NOMO-1 (cell line): ENCODE results near the gene CABP1.

Source experiments
- DNase-seq, 2 experiments: peaks; one replicate each; lab custom pipeline; 2025; ENCODE audit not compliant: unreplicated experiment in 2 of 2; lab: John Stamatoyannopoulos, UW

CABP1 gene

GRCh38 chr12:120690083-120690450, 49.6 kb downstream of the CABP1 start:
- no peak for DNase-seq

GRCh38 chr12:120690978-120691377, 50.6 kb downstream of the CABP1 start:
- DNase-seq: no peak

DNA sequence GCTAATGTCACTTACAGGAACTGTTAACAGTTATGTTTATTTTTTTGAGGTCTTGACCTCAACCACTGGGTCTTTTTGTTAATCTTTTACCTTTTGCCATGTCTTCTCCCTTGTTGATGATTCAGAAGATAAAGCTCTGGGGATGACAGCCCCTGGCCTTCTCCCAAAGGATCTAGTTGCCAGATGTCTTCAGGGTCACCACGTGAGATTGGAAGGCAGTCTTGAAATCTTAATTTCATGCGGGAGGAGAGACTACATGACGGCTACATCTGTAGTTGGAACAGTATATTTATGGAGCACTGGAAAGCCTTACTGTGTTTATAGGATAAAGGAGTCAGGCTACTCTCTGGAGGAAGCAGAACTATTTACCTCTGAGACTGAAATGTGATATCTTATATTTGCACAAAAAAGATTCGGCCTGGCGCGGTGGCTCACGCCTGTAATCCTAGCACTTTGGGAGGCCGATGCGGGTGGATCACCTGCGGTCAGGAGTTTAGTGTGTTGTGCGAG, 52.2 kb downstream of the CABP1 start:
- DNase-seq: no peak

GRCh38 chr12:120693848-120694247, 53.4 kb downstream of the CABP1 start:
- no peak for DNase-seq

- no peak for DNase-seq
These were observed 56.2 kb downstream of the CABP1 start for GRCh38 chr12:120696626-120697025.

- no peak for DNase-seq
These were observed 56.9 kb downstream of the CABP1 start for GRCh38 chr12:120697344-120697743.

DNA sequence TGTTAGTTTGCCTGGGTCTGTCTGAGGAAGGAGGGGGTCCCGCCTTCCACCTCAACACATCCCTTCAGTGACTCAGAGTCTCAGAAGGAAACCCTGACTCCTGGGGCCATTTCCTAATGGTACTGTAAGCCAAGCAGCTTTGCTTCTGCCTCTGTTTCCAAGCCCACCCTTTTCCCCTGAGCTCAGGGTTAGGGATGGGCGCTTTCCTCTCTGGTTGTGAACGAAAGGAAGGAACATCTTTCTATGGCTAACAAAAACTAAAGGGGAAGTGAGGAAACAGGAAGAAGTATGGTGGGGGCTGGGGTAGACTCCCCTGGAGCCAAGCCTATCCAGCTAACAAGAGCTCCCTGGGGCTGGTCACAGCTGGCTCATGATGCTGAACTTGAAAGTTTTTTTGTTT, 58.2 kb downstream of the CABP1 start:
- peak; percentile 60 to 61 for DNase-seq

- DNase-seq: no peak
These were observed 59.1 kb downstream of the CABP1 start for GRCh38 chr12:120699553-120699952.

DNA sequence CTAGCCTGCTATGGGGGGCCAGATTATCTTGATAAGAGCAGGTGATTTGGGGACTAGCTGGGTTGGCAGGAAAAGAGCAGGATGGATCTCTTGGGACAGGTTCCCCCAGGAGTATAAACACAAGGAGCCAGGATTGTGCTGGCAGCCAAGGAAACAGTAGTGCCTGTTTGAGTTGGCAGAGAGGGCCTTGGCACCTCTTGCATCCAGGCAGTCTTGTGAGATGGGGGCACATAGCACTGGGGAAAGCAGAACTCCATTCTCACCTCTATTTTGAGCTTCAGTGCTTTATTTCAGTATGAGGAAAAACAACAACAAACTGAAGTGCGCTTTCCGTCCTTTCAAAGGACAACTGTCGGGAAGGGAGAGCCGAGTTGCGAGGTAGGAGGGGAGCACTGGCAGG, 60.5 kb downstream of the CABP1 start:
- DNase-seq: no peak

GRCh38 chr12:120702637-120703036, 62.2 kb downstream of the CABP1 start:
- no peak for DNase-seq

DNA sequence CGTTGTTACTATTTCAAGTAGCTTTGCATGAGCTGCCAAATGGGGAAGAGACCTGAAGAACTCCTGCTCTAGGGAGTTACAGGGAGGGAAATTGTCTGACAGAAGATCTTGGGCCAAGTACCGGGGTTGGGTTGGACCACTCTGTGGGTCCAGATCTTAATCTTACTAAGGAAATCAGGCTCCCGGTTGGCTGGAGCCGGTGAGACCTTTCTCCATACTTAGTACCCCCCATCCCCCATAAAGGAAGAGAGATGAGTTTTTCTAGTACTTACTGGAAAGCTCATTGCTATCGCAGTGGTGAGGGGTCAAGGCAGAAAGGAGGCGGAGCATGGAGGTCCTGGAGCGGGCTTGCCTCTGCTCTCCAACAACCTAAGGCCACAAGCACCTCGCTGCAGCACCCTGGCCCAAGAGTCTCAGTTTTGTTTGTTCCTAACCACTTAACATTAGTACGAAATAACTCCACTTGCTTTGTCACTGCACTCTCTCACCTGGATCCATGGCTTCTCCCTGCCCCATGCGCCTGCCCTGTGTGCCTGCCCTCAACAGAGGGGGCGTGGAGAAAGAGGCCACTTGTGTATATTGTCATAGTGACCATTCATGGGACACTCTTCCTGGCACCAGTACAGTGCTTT, 63.0 kb downstream of the CABP1 start:
- no peak for DNase-seq

GRCh38 chr12:120705618-120706017, 65.2 kb downstream of the CABP1 start:
- DNase-seq: no peak

- no peak for DNase-seq
These were observed 65.6 kb downstream of the CABP1 start for GRCh38 chr12:120706029-120706428.

DNA sequence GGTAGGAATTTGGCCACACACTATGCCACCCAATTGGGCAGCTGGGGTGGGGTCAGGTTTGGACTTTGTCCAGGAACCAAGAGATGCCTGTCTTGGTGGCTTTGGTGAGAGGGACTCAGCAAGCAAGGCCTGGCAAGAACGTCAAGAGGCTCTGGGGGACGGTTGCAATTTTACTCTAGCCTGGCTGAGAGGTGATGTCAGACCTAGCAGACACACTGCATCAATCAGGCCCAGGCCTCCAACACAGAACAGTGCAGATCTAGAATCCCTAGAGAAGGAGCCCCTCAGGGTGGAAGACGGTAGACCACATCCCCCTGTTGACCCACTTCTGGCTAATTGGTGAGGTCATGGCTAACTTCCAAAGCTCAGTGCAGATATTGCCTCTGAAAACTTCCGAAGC, 68.2 kb downstream of the CABP1 start:
- no peak for DNase-seq

DNA sequence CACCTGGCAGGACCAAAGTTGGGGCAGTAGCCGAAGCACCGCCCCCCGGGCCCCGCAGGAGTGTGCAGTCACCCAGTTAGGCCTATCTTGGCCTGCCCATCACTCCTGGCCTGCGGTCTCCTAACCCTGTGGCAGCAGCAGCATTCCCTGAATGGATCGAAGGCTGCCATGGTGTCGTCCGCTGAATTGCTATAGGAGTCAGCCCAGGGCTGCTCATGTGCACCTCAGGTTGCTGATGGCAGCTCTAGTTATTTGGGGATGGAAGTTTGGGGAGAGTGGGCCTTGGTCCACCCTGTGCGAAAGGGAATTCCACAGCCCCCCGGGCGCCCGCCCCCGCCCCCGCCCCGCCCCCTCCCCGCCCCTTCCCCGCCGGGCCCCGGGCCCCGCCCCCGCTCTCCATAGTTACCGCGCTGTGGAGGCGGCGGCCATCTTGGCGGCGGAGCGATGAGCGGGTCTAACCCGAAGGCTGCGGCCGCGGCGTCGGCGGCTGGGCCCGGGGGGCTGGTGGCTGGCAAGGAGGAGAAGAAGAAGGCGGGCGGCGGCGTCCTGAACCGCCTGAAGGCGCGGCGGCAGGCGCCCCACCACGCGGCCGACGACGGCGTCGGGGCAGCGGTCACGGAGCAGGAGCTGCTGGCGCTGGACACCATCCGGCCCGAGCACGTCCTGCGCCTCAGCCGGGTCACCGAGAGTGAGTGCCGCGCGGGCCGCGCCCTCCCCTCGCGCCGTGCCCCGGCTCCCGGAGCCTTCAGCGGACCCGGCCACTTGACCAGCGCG, 69.8 kb downstream of the CABP1 start, which contains the start of gene UNC119B:
TSS of gene UNC119B (plus strand) at position 428 of the 774 bp plus-strand sequence. CDS start at position 445, 17 bp downstream.
- peak; percentile 43 to 45 for DNase-seq

GRCh38 chr12:120710805-120711296, 70.4 kb downstream of the CABP1 start:
- DNase-seq: peak; percentile 10 to 18

- DNase-seq: no peak
These were observed 71.0 kb downstream of the CABP1 start for GRCh38 chr12:120711411-120711810.

DNA sequence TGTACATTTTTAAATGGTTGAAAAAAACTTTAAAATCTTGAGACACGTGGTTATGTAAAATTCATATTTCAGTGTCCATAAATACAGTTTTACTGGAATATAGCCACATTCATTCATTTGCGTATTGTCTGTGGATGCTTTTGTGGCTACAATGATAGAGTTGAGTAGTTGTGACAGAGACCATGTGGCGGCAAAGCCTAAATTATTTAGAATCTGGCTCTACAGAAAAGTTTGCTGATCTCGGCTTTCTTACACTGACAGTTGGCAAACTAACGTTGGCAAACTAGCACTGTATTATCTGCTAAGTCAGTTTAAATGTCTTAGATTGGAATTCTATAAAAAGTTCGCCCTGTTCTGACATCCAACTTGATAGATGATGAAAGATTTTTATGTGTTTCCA, 72.2 kb downstream of the CABP1 start:
- no peak for DNase-seq

- DNase-seq: peak; percentile 49 to 78
These were observed 73.5 kb downstream of the CABP1 start for GRCh38 chr12:120713861-120714482.
